A549 (cell line): ENCODE results near the gene ZNF618. TPM values are rescaled to one million over a fixed set of nuclear protein-coding genes. Genes with fewer than 3 reads are reported as not detected.

Experiments
- ATAC-seq, 2 experiments: fragments of 200-7000 bp in 1 of 2; fragments of >200 bp in 1 of 2; cut with Nextera tagmentation in 1 of 2; cut with Tn5 transposase in 1 of 2; 3 replicates each; pipeline versions ENCODE4 v1.8.0 to v1.9.1; 2018 to 2020; ENCODE audit warnings: mild to moderate bottlenecking in 1 of 2, moderate library complexity in 1 of 2
- CTCF ChIA-PET: fragments of 300-600 bp; sonication (Branson Sonifier 250); formaldehyde crosslinking; extraction: SDS; loops from one replicate; lab custom pipeline; 2021; ENCODE audit warnings: antibody characterized with exemption, inconsistent platforms; lab: Yijun Ruan, JAX
- POLR2A ChIA-PET: fragments of 350-600 bp; formaldehyde crosslinking; extraction: SDS; loops from one replicate; lab custom pipeline; 2021; ENCODE audit warnings: antibody characterized with exemption, inconsistent platforms; lab: Yijun Ruan, JAX
- DNase-seq, 2 experiments: peaks; one replicate each; pipeline versions ENCODE4 v3.0.0 to v3.0.0-alpha.2; 2011 to 2016; ENCODE audit warnings: low read depth in 1 of 2, low spot score in 1 of 2
- FAIRE-seq: peaks from 2 replicates; lab custom pipeline; 2011; peaks lifted over from hg19 to GRCh38; lab: Jason Lieb, UNC
- H3K27ac ChIP-seq, 2 experiments: fragments of >200 bp; sonication (Bioruptor Twin); formaldehyde crosslinking; 3 replicates each; pipeline ENCODE4 v1.5.1; 2016 to 2017
- H3K4me1 ChIP-seq: fragments of >200 bp; sonication (Bioruptor Twin); formaldehyde crosslinking; 3 replicates; pipeline ENCODE4 v1.6.1; 2016
- H3K4me2 ChIP-seq: fragments of >200 bp; sonication (Bioruptor Twin); formaldehyde crosslinking; 3 replicates; pipeline ENCODE4 v1.6.1; 2016
- H3K4me3 ChIP-seq: fragments of >200 bp; sonication (Bioruptor Twin); formaldehyde crosslinking; 3 replicates; pipeline ENCODE4 v1.5.1; 2016
- H3K9me3 ChIP-seq: fragments of >200 bp; sonication (Bioruptor Twin); formaldehyde crosslinking; 3 replicates; pipeline ENCODE4 v1.6.1; 2016
- CHD2 ChIP-seq: fragments of 150-350 bp; IDR thresholded peaks from 2 replicates; pipeline ENCODE4 v1.6.1; 2014; ENCODE audit warnings: low read length; ENCODE audit not compliant: partially characterized antibody
- CHD4 ChIP-seq: fragments of 200-600 bp; sonication (generic); IDR thresholded peaks from 2 replicates; pipeline ENCODE4 v1.6.1; 2016; ENCODE audit warnings: antibody characterized with exemption, mild to moderate bottlenecking, borderline replicate concordance
- EHF ChIP-seq: fragments of 250-450 bp; sonication (Bioruptor Pico); IDR thresholded peaks from 2 replicates; pipeline ENCODE4 v1.5.0; 2020; ENCODE audit warnings: mild to moderate bottlenecking
- EP300 ChIP-seq, 2 experiments: fragments of >200 bp; sonication (Bioruptor Twin); formaldehyde crosslinking; IDR thresholded peaks; 2 replicates in 1 of 2; 3 replicates in 1 of 2; pipeline ENCODE4 v1.6.1; 2016 to 2017
- GATA3 ChIP-seq: IDR thresholded peaks from 2 replicates; pipeline ENCODE4 v1.6.1; 2012; ENCODE audit warnings: borderline replicate concordance
- HDAC2 ChIP-seq: fragments of 200-600 bp; sonication (generic); IDR thresholded peaks from 2 replicates; pipeline ENCODE4 v1.6.1; 2016
- HES2 ChIP-seq: fragments of >200 bp; sonication (Bioruptor Twin); formaldehyde crosslinking; IDR thresholded peaks from 2 replicates; pipeline ENCODE4 v1.6.1; 2016
- JUNB ChIP-seq: fragments of >200 bp; sonication (Bioruptor Twin); formaldehyde crosslinking; IDR thresholded peaks from 2 replicates; pipeline ENCODE4 v1.6.1; 2016
- MAFK ChIP-seq: fragments of 450-650 bp; IDR thresholded peaks from 2 replicates; pipeline ENCODE4 v1.6.1; 2014; ENCODE audit not compliant: partially characterized antibody
- NPAS2 ChIP-seq: fragments of 250-450 bp; sonication (Bioruptor Pico); IDR thresholded peaks from 2 replicates; pipeline ENCODE4 v1.8.0; 2022; ENCODE audit warnings: mild to moderate bottlenecking, moderate library complexity, borderline replicate concordance
- RARB ChIP-seq: fragments of 250-450 bp; sonication (Bioruptor Pico); IDR thresholded peaks from 2 replicates; pipeline ENCODE4 v1.8.0; 2021; ENCODE audit warnings: mild to moderate bottlenecking, moderate library complexity
- RNF2 ChIP-seq: fragments of 200-600 bp; sonication (generic); IDR thresholded peaks from 2 replicates; pipeline ENCODE4 v1.6.1; 2016; ENCODE audit warnings: low read depth, mild to moderate bottlenecking, antibody characterized with exemption, moderate library complexity, borderline replicate concordance
- USF2 ChIP-seq: fragments of 450-650 bp; IDR thresholded peaks from 2 replicates; pipeline ENCODE4 v1.6.1; 2014; ENCODE audit warnings: antibody characterized with exemption
- ZSCAN20 ChIP-seq: fragments of 250-450 bp; sonication (Bioruptor Pico); IDR thresholded peaks from 2 replicates; pipeline ENCODE4 v1.8.0; 2022; ENCODE audit warnings: mild to moderate bottlenecking, moderate library complexity
- WGBS: methylation state at CpG from one replicate; pipeline ENCODE4 v1.1.6; 2017; ENCODE audit errors: missing lambda C conversion rate; 5-methylcytosine and 5-hydroxymethylcytosine counted together
- polyA plus RNA-seq, 4 experiments: library from polyadenylated mRNA; depleted of rRNA in 3 of 4; stranded (reverse); fragments of >200 nt; fragmentation: RNase III in 1 of 4; extraction: RNeasy Plus Mini Kit Qiagen cat#74134 plus additional on column Dnase treatment in 1 of 4; gene quantifications; 2 replicates in 3 of 4; 3 replicates in 1 of 4; pipeline ENCODE4 v1.2.3, GENCODE V29; 2011 to 2017
- TF ChIP-seq, protein P1 (sequence below): fragments of >200 bp; sonication (Bioruptor Twin); formaldehyde crosslinking; IDR thresholded peaks from 3 replicates; pipeline ENCODE4 v1.6.1; 2016
- TF ChIP-seq, protein P2 (sequence below): fragments of 250-450 bp; sonication (Bioruptor Pico); IDR thresholded peaks from 2 replicates; pipeline ENCODE4 v1.5.0; 2021; ENCODE audit warnings: mild to moderate bottlenecking, moderate library complexity, borderline replicate concordance
- TF ChIP-seq, protein P3 (sequence below): IDR thresholded peaks from 2 replicates; pipeline ENCODE4 v1.6.1; 2012
- TF ChIP-seq, protein P4 (sequence below): fragments of 150-350 bp; IDR thresholded peaks from 2 replicates; pipeline ENCODE4 v1.6.1; 2014; ENCODE audit warnings: low read depth, mild to moderate bottlenecking, low read length

Gene ZNF618
- polyA plus RNA-seq, 2 of the 4 experiments (the other 2 are of a cell fraction): 9.0 to 10.0 TPM

DNA sequence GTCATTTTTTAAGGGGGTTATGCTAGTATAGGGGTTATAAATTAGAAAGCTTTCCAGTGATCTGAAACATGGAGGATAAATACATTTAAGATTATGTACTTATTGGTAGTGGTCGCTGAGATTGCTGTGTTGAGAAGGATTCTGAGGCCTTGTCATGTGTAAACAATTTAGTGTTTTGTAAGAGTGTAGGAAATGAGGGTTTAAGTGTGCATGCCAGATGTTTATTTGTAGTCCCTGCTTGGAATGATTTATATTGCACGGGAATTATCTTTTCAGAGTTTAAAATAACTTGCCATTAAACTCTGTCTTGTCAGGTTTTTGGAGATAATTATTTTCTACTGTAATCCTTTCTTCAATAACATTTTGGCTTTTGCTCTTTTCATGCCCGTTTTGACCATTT lies 19.4 kb downstream of the ZNF618 start:
- CTCF ChIA-PET: no interaction called here
- POLR2A ChIA-PET: no interaction called here
- Histone ChIP-seq H3K9me3 (peaks cover 5% of the 10 kb centered on the region; the same call in 2 of the 3 replicates), H3K4me1 (peaks cover 3% of the 10 kb centered on the region; the same call in 1 of the 3 replicates), H3K4me3 (no peak overlapping the region), H3K27ac (no peak overlapping the region), H3K4me2 (no peak overlapping the region)
- DNase-seq (no peak), ATAC-seq (no peak), FAIRE-seq (no peak)
- TF ChIP-seq HES2 (no peak), USF2 (no peak)
- WGBS: 74% methylated on average over 3 of the region's 3 CpGs

- Histone ChIP-seq H3K27ac (no peak overlapping the region), H3K4me2 (peak overlapping the region; percentile 31; the same call in 2 of the 3 replicates), H3K4me1 (peaks cover 3% of the 10 kb centered on the region; the same call in 1 of the 3 replicates), H3K9me3 (no peaks in the 10 kb centered on the region), H3K4me3 (no peak overlapping the region)
- POLR2A ChIA-PET: no interaction called here
- CTCF ChIA-PET: interaction anchor here (1.4 kb wide), 1 partner anchor 19 kb away, joined by 5 read pairs; no protein-coding TSS in a partner anchor
- ATAC-seq (no peak), DNase-seq (no peak), FAIRE-seq (no peak)
- TF ChIP-seq, protein P1, sequence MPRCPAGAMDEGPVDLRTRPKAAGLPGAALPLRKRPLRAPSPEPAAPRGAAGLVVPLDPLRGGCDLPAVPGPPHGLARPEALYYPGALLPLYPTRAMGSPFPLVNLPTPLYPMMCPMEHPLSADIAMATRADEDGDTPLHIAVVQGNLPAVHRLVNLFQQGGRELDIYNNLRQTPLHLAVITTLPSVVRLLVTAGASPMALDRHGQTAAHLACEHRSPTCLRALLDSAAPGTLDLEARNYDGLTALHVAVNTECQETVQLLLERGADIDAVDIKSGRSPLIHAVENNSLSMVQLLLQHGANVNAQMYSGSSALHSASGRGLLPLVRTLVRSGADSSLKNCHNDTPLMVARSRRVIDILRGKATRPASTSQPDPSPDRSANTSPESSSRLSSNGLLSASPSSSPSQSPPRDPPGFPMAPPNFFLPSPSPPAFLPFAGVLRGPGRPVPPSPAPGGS: no peak
- no peak for TF ChIP-seq RARB (CRISPR knock-in tag)
- TF ChIP-seq GATA3: no peak
- no peak for TF ChIP-seq RNF2
- no peak for TF ChIP-seq USF2
- TF ChIP-seq, protein P2, sequence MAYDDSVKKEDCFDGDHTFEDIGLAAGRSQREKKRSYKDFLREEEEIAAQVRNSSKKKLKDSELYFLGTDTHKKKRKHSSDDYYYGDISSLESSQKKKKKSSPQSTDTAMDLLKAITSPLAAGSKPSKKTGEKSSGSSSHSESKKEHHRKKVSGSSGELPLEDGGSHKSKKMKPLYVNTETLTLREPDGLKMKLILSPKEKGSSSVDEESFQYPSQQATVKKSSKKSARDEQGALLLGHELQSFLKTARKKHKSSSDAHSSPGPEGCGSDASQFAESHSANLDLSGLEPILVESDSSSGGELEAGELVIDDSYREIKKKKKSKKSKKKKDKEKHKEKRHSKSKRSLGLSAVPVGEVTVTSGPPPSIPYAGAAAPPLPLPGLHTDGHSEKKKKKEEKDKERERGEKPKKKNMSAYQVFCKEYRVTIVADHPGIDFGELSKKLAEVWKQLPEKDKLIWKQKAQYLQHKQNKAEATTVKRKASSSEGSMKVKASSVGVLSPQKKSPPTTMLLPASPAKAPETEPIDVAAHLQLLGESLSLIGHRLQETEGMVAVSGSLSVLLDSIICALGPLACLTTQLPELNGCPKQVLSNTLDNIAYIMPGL (CRISPR knock-in tag): no peak
- TF ChIP-seq CHD2: no peak
- no peak for TF ChIP-seq EHF (CRISPR knock-in tag)
- no peak for TF ChIP-seq EP300 (IDR thresholded peaks at IDR 0.05)
- no peak for TF ChIP-seq NPAS2 (CRISPR knock-in tag)
- TF ChIP-seq, protein P3, sequence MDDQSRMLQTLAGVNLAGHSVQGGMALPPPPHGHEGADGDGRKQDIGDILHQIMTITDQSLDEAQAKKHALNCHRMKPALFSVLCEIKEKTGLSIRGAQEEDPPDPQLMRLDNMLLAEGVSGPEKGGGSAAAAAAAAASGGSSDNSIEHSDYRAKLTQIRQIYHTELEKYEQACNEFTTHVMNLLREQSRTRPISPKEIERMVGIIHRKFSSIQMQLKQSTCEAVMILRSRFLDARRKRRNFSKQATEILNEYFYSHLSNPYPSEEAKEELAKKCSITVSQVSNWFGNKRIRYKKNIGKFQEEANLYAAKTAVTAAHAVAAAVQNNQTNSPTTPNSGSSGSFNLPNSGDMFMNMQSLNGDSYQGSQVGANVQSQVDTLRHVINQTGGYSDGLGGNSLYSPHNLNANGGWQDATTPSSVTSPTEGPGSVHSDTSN: no peak
- no peak for TF ChIP-seq CHD4
- TF ChIP-seq MAFK: no peak
- TF ChIP-seq JUNB: no peak
- TF ChIP-seq, protein P4, sequence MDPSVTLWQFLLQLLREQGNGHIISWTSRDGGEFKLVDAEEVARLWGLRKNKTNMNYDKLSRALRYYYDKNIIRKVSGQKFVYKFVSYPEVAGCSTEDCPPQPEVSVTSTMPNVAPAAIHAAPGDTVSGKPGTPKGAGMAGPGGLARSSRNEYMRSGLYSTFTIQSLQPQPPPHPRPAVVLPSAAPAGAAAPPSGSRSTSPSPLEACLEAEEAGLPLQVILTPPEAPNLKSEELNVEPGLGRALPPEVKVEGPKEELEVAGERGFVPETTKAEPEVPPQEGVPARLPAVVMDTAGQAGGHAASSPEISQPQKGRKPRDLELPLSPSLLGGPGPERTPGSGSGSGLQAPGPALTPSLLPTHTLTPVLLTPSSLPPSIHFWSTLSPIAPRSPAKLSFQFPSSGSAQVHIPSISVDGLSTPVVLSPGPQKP: no peak
- no peak for TF ChIP-seq HDAC2
- TF ChIP-seq ZSCAN20 (CRISPR knock-in tag): no peak
Observed at GRCh38 chr9:113896713-113897112, 20.6 kb downstream of the ZNF618 start.
